NCI-H2081 treated with DMSO at 0.1 percent for 48 hours (cell line): ENCODE data around the gene VMO1.

Source experiments
- DNase-seq: peaks from one replicate; lab custom pipeline; 2025; lab: John Stamatoyannopoulos, UW

VMO1 gene

GRCh38 chr17:4796552-4796920 lies 10.4 kb upstream of the VMO1 start:
- no peak for DNase-seq

- no peak for DNase-seq
Observed at GRCh38 chr17:4795168-4795567, 9.0 kb upstream of the VMO1 start.

GRCh38 chr17:4790705-4791088 lies 4.5 kb upstream of the VMO1 start:
- DNase-seq = no peak

GRCh38 chr17:4789951-4790704 lies 4.0 kb upstream of the VMO1 start:
- DNase-seq = peak; percentile 13

- DNase-seq = no peak
Observed at GRCh38 chr17:4789701-4789950, 3.5 kb upstream of the VMO1 start.

- no peak for DNase-seq
Observed at GRCh38 chr17:4788807-4789700, 2.9 kb upstream of the VMO1 start, which contains the start of gene GLTPD2. Gene GLTPD2 (plus strand): TSS chr17:4788964. CDS start chr17:4789012, 48 bp downstream.

GRCh38 chr17:4788159-4788806 lies 2.1 kb upstream of the VMO1 start:
- no peak for DNase-seq

- no peak for DNase-seq
Observed at GRCh38 chr17:4786516-4786915, 352 bp upstream of the VMO1 start.

- no peak for DNase-seq
Observed at GRCh38 chr17:4785311-4786105, 656 bp downstream of the VMO1 start.

GRCh38 chr17:4782652-4783051 lies 3.5 kb downstream of the VMO1 start:
- DNase-seq = no peak

- no peak for DNase-seq
Observed at GRCh38 chr17:4780325-4780955, 5.7 kb downstream of the VMO1 start.

- DNase-seq = no peak
Observed at GRCh38 chr17:4777969-4778760, 8.0 kb downstream of the VMO1 start.

- DNase-seq = no peak
Observed at GRCh38 chr17:4772235-4772613, 13.9 kb downstream of the VMO1 start.

- no peak for DNase-seq
Observed at GRCh38 chr17:4771519-4772234, 14.5 kb downstream of the VMO1 start, which contains the start of gene TM4SF5. Gene TM4SF5 (plus strand): TSS chr17:4771886. CDS start chr17:4771923, 37 bp downstream.

- no peak for DNase-seq
Observed at GRCh38 chr17:4769628-4770027, 16.5 kb downstream of the VMO1 start.

- no peak for DNase-seq
Observed at GRCh38 chr17:4768298-4768697, 17.9 kb downstream of the VMO1 start.

GRCh38 chr17:4766723-4767122 lies 19.4 kb downstream of the VMO1 start:
- no peak for DNase-seq

- DNase-seq = no peak
Observed at GRCh38 chr17:4766201-4766600, 20.0 kb downstream of the VMO1 start.

GRCh38 chr17:4764595-4764994 lies 21.6 kb downstream of the VMO1 start:
- no peak for DNase-seq

- DNase-seq = no peak
Observed at GRCh38 chr17:4759776-4760236, 26.4 kb downstream of the VMO1 start.
